ENCODE measurements around the gene RASAL2. TPM values are rescaled to one million over a fixed set of nuclear protein-coding genes. Genes with fewer than 3 reads are reported as not detected.

RASAL2 gene
- total RNA-seq, 4 donors from 2014 or later = 17.0 to 27.4 (median 20.2) TPM

- TF ChIP-seq POLR2A (IDR thresholded peaks at IDR 0.05) = no peak
- no peak for ATAC-seq
- Histone ChIP-seq H3K4me1 (no peaks in the 10 kb centered on the region), H3K4me3 (no peak within 1 kb of the TSS), H3K27me3 (no peaks in the 10 kb centered on the region), H3K9me3 (no peaks in the 10 kb centered on the region), H3K27ac (no peak within 1 kb of the TSS), H3K36me3 (no peaks in the 10 kb centered on the region)
- WGBS, 2 donors (ENCODE audit: low coverage in 1 of 2) = 87 to 97% methylated on average over 6 to 10 of the region's 19 CpGs
Observed at GRCh38 chr1:178512566-178513277, 418.8 kb downstream of the RASAL2 start, which contains the start of gene TEX35. Gene TEX35, plus strand, starts transcription at chr1:178513109. Its CDS starts 80 bp downstream, at chr1:178513189.

GRCh38 chr1:178513278-178513983 lies 419.5 kb downstream of the RASAL2 start:
- Histone ChIP-seq H3K4me3 (no peak overlapping the region), H3K9me3 (no peaks in the 10 kb centered on the region), H3K27me3 (no peaks in the 10 kb centered on the region), H3K4me1 (no peaks in the 10 kb centered on the region), H3K36me3 (no peaks in the 10 kb centered on the region), H3K27ac (no peak overlapping the region)
- ATAC-seq = no peak
- TF ChIP-seq POLR2AphosphoS5 (IDR thresholded peaks at IDR 0.05) (no peak), EP300 (IDR thresholded peaks at IDR 0.05) (no peak), POLR2A (IDR thresholded peaks at IDR 0.05) (no peak), CTCF (IDR thresholded peaks at IDR 0.05) (no peak)
- 51 to 58% methylated on average over 4 to 7 of the region's 14 CpGs for WGBS, 2 donors (ENCODE audit: low coverage in 1 of 2)

- ATAC-seq = no peak
- no peaks in the 10 kb centered on the region for H3K4me1 ChIP-seq
- WGBS, 2 donors (ENCODE audit: low coverage in 1 of 2) = 97 to 100% methylated on average over 4 of the region's 4 CpGs
Observed at GRCh38 chr1:178516110-178516509, 422.2 kb downstream of the RASAL2 start.

GRCh38 chr1:178518894-178519293 lies 425.0 kb downstream of the RASAL2 start:
- Histone ChIP-seq H3K9me3 (no peaks in the 10 kb centered on the region), H3K4me3 (no peak overlapping the region), H3K27ac (no peak overlapping the region), H3K4me1 (no peaks in the 10 kb centered on the region), H3K27me3 (no peaks in the 10 kb centered on the region), H3K36me3 (no peaks in the 10 kb centered on the region)
- ATAC-seq = no peak
- TF ChIP-seq CTCF (IDR thresholded peaks at IDR 0.05) (no peak), POLR2A (IDR thresholded peaks at IDR 0.05) (no peak), EP300 (IDR thresholded peaks at IDR 0.05) (no peak), POLR2AphosphoS5 (IDR thresholded peaks at IDR 0.05) (no peak)
- 67 to 71% methylated on average over 2 to 4 of the region's 4 CpGs for WGBS, 2 donors (ENCODE audit: low coverage in 1 of 2)

More at GRCh38 chr1:178516110-178516509, 422.2 kb downstream of the RASAL2 start:
- TF ChIP-seq POLR2A (IDR thresholded peaks at IDR 0.05) (no peak), POLR2AphosphoS5 (IDR thresholded peaks at IDR 0.05) (no peak), EP300 (IDR thresholded peaks at IDR 0.05) (no peak), CTCF (IDR thresholded peaks at IDR 0.05) (no peak)
- H3K4me3 ChIP-seq = no peak overlapping the region
- H3K9me3 ChIP-seq = no peaks in the 10 kb centered on the region
- H3K27me3 ChIP-seq = no peaks in the 10 kb centered on the region
- no peak overlapping the region for H3K27ac ChIP-seq
- no peaks in the 10 kb centered on the region for H3K36me3 ChIP-seq

GRCh38 chr1:178520803-178521202 lies 426.9 kb downstream of the RASAL2 start:
- H3K9me3 ChIP-seq = no peaks in the 10 kb centered on the region
- no peaks in the 10 kb centered on the region for H3K4me1 ChIP-seq
- H3K27me3 ChIP-seq = no peaks in the 10 kb centered on the region
- H3K36me3 ChIP-seq = no peaks in the 10 kb centered on the region
- no peak overlapping the region for H3K4me3 ChIP-seq
- 98% methylated on average over 6 of the region's 11 CpGs; no CpG with 5 or more reads in 1 of the 2 donors for WGBS, 2 donors (ENCODE audit: low coverage in 1 of 2)
- TF ChIP-seq POLR2AphosphoS5 (IDR thresholded peaks at IDR 0.05) (no peak), POLR2A (IDR thresholded peaks at IDR 0.05) (no peak), CTCF (IDR thresholded peaks at IDR 0.05) (no peak), EP300 (IDR thresholded peaks at IDR 0.05) (no peak)
- ATAC-seq = no peak
- no peak overlapping the region for H3K27ac ChIP-seq
